ENCODE data around the gene LCN9. TPM values are rescaled to one million over a fixed set of nuclear protein-coding genes. Genes with fewer than 3 reads are reported as not detected.
A peak's percentile ranks its signal among the peaks of the same experiment; 100 is the strongest.

LCN9 gene
- total and polyA plus RNA-seq, 4 experiments from 2014 or later, result not detected

DNA sequence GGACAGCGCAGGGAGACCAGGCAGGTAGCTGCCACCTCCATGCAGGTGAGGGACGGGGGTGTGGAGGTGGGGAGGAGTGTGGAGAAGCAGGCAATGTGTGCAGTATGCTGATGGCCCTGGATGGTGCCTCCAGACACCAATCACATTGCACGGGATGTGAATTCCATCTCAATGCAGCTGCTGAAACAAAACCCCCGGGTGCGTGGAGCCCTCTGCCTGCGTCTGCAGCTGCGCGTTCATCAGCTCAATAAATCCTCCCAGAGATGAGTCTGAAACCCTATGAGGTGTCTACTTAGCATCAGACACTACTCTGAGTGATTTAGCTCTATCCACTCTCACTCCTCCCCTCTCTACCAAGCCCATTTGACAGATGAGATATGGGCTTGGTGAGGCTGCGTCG lies 25.9 kb downstream of the LCN9 start:
- H3K36me3 Mint-ChIP-seq, result no peaks in the 10 kb centered on the region
- CTCF ChIA-PET (ENCODE audit: partially characterized antibody), result no interaction called here

DNA sequence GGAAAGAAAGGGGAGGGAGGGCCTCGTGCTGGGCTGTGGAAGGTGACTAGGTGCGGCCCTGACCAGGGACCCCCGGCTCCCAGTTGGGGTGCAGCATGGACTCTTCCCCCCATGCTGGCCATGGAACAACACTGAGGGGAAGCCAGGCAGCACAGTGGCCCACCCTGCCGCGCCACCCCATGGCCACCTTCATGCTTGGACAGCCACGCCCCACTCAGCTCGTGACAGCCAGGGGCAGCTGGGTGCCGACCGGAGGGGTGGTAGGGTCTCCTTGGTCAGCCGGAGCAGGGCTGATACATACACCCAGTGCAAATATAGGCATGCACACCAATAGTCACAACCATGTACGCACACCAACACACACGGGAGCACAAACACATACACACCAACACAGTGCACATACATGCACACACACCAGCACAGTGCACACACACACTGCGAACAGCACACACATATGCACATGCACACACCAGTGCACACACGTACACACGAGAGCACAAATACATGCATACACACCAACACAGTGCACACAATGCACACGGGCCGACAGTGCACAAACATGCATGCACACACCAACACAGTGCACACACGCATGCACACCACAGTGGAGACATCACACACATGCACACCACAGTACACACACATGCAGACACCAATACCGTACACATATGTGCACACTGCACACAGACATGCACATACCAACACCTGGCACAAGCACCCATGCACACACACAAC lies 27.9 kb downstream of the LCN9 start:
- Mint-ChIP-seq H3K36me3 (no peaks in the 10 kb centered on the region), H3K27me3 (peaks cover 4 to 7% of the 10 kb centered on the region in 2 donors), H3K27ac (no peak overlapping the region), H3K9me3 (peaks cover 0 to 1% (median 0%) of the 10 kb centered on the region in 8 donors), H3K4me3 (peak overlapping the region in 1 of 8 donors; percentile 12), H3K4me1 (no peaks in the 10 kb centered on the region)
- Histone ChIP-seq H3K4me1 (ENCODE audit: insufficient read depth, low read length) (no peaks in the 10 kb centered on the region), H3K9me3 (ENCODE audit: control insufficient read depth in 1 of 2, low read length in 2 of 2) (no peaks in the 10 kb centered on the region), H3K36me3 (ENCODE audit: insufficient read depth, low read length) (no peaks in the 10 kb centered on the region), H3K27me3 (ENCODE audit: insufficient read depth, low read length) (no peaks in the 10 kb centered on the region), H3K4me3 (ENCODE audit: low read length in 2 of 2) (no peak overlapping the region), H3K27ac (ENCODE audit: low read depth, low read length) (no peak overlapping the region)
- POLR2A ChIA-PET (ENCODE audit: partially characterized antibody), result no interaction called here
- intact Hi-C loops (cut with micrococcal nuclease), result no loop called here
- no peak for DNase-seq
- CTCF ChIA-PET (ENCODE audit: partially characterized antibody), result no interaction called here

More for the DNA sequence above, 25.9 kb downstream of the LCN9 start:
- H3K27me3 ChIP-seq (ENCODE audit: insufficient read depth, low read length), result no peaks in the 10 kb centered on the region
- no peaks in the 10 kb centered on the region for H3K36me3 ChIP-seq (ENCODE audit: insufficient read depth, low read length)
- H3K9me3 Mint-ChIP-seq, result peaks cover 0 to 1% (median 0%) of the 10 kb centered on the region in 8 donors
- peaks cover 4 to 6% of the 10 kb centered on the region in 2 donors for H3K27me3 Mint-ChIP-seq
- no peak overlapping the region for H3K4me3 ChIP-seq (ENCODE audit: low read length in 2 of 2)
- DNase-seq, result peak in 1 of 5 donors; percentile 1
- no peak overlapping the region for H3K27ac ChIP-seq (ENCODE audit: low read depth, low read length)
- H3K4me3 Mint-ChIP-seq, result no peak overlapping the region
- POLR2A ChIA-PET (ENCODE audit: partially characterized antibody), result no interaction called here
- intact Hi-C loops (cut with micrococcal nuclease), result no loop called here
- no peak overlapping the region for H3K27ac Mint-ChIP-seq
- no peaks in the 10 kb centered on the region for H3K4me1 ChIP-seq (ENCODE audit: insufficient read depth, low read length)
- H3K9me3 ChIP-seq (ENCODE audit: control insufficient read depth in 1 of 2, low read length in 2 of 2), result no peaks in the 10 kb centered on the region
- no peaks in the 10 kb centered on the region for H3K4me1 Mint-ChIP-seq

DNA sequence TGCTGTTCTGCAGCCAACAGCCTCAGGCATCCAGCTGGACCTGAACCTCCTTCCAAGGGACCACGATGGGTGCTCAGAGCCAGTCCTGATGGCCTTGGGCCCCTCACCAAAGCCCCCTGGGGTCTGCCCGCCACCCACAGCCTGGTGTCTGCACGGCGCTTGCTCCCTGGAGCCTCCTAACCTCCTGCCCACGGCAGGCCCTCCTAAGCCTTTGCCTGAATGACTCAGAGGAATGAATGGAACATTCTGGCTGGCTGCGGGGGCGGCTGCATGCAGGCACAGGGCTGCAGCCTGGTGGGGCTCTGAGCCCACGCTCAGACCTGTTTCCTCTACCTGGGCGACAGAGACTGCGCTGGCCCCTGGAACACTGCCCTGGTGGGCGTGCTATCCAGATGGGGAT lies 29.3 kb downstream of the LCN9 start:
- Histone ChIP-seq H3K4me3 (ENCODE audit: low read length in 2 of 2) (no peak overlapping the region), H3K4me1 (ENCODE audit: insufficient read depth, low read length) (no peaks in the 10 kb centered on the region), H3K36me3 (ENCODE audit: insufficient read depth, low read length) (no peaks in the 10 kb centered on the region), H3K9me3 (ENCODE audit: control insufficient read depth in 1 of 2, low read length in 2 of 2) (no peaks in the 10 kb centered on the region), H3K27ac (ENCODE audit: low read depth, low read length) (no peak overlapping the region), H3K27me3 (ENCODE audit: insufficient read depth, low read length) (no peaks in the 10 kb centered on the region)
- CTCF ChIA-PET (ENCODE audit: partially characterized antibody), result no interaction called here
- Mint-ChIP-seq H3K27ac (no peak overlapping the region), H3K4me3 (no peak overlapping the region), H3K27me3 (peaks cover 2 to 3% of the 10 kb centered on the region in 2 donors), H3K36me3 (no peaks in the 10 kb centered on the region), H3K9me3 (peaks cover 0 to 1% (median 0%) of the 10 kb centered on the region in 8 donors), H3K4me1 (no peaks in the 10 kb centered on the region)
- intact Hi-C loops (cut with micrococcal nuclease), result no loop called here
- DNase-seq, result peak in 1 of 5 donors; percentile 13
- POLR2A ChIA-PET (ENCODE audit: partially characterized antibody), result no interaction called here

- H3K36me3 ChIP-seq (ENCODE audit: insufficient read depth, low read length), result no peaks in the 10 kb centered on the region
Observed at GRCh38 chr9:135693265-135693664, 30.2 kb downstream of the LCN9 start.

GRCh38 chr9:135693771-135694170 lies 30.7 kb downstream of the LCN9 start:
- POLR2A ChIA-PET (ENCODE audit: partially characterized antibody), result no interaction called here
- intact Hi-C loops (cut with micrococcal nuclease), result no loop called here
- no peaks in the 10 kb centered on the region for H3K36me3 ChIP-seq (ENCODE audit: insufficient read depth, low read length)
- no peaks in the 10 kb centered on the region for H3K27me3 ChIP-seq (ENCODE audit: insufficient read depth, low read length)
- H3K4me1 ChIP-seq (ENCODE audit: insufficient read depth, low read length), result no peaks in the 10 kb centered on the region
- H3K4me3 ChIP-seq (ENCODE audit: low read length in 2 of 2), result no peak overlapping the region
- Mint-ChIP-seq H3K27me3 (peaks cover 2 to 3% of the 10 kb centered on the region in 2 donors), H3K27ac (no peak overlapping the region), H3K9me3 (peaks cover 0 to 1% (median 0%) of the 10 kb centered on the region in 8 donors), H3K4me1 (no peaks in the 10 kb centered on the region), H3K4me3 (no peak overlapping the region), H3K36me3 (no peaks in the 10 kb centered on the region)
- no peak for DNase-seq
- CTCF ChIA-PET (ENCODE audit: partially characterized antibody), result interaction anchor here (1.0 kb wide), 1 partner anchor 11 kb away, joined by 3 read pairs; no protein-coding TSS in a partner anchor
- no peak overlapping the region for H3K27ac ChIP-seq (ENCODE audit: low read depth, low read length)
- H3K9me3 ChIP-seq (ENCODE audit: control insufficient read depth in 1 of 2, low read length in 2 of 2), result no peaks in the 10 kb centered on the region

More at GRCh38 chr9:135693265-135693664, 30.2 kb downstream of the LCN9 start:
- Mint-ChIP-seq H3K27me3 (peaks cover 2 to 3% of the 10 kb centered on the region in 2 donors), H3K4me3 (no peak overlapping the region), H3K27ac (no peak overlapping the region), H3K4me1 (no peaks in the 10 kb centered on the region), H3K36me3 (no peaks in the 10 kb centered on the region), H3K9me3 (peaks cover 0 to 1% (median 0%) of the 10 kb centered on the region in 8 donors)
- ChIA-PET POLR2A (ENCODE audit: partially characterized antibody) (no interaction called here), CTCF (ENCODE audit: partially characterized antibody) (no interaction called here)
- intact Hi-C loops (cut with micrococcal nuclease), result no loop called here
- no peak overlapping the region for H3K4me3 ChIP-seq (ENCODE audit: low read length in 2 of 2)
- no peak for DNase-seq
- H3K9me3 ChIP-seq (ENCODE audit: control insufficient read depth in 1 of 2, low read length in 2 of 2), result no peaks in the 10 kb centered on the region
- H3K27ac ChIP-seq (ENCODE audit: low read depth, low read length), result no peak overlapping the region
- no peaks in the 10 kb centered on the region for H3K4me1 ChIP-seq (ENCODE audit: insufficient read depth, low read length)
- no peaks in the 10 kb centered on the region for H3K27me3 ChIP-seq (ENCODE audit: insufficient read depth, low read length)

- peaks cover 0 to 1% (median 0%) of the 10 kb centered on the region in 8 donors for H3K9me3 Mint-ChIP-seq
- POLR2A ChIA-PET (ENCODE audit: partially characterized antibody), result no interaction called here
Observed at GRCh38 chr9:135694414-135694813, 31.3 kb downstream of the LCN9 start.

GRCh38 chr9:135695036-135695435 lies 31.9 kb downstream of the LCN9 start:
- POLR2A ChIA-PET (ENCODE audit: partially characterized antibody), result no interaction called here
- Mint-ChIP-seq H3K9me3 (peaks cover 0 to under 1% (median 0%) of the 10 kb centered on the region in 8 donors), H3K27me3 (peaks cover 2 to 3% of the 10 kb centered on the region in 2 donors), H3K27ac (no peak overlapping the region), H3K4me1 (no peaks in the 10 kb centered on the region), H3K4me3 (no peak overlapping the region), H3K36me3 (no peaks in the 10 kb centered on the region)
- H3K9me3 ChIP-seq (ENCODE audit: control insufficient read depth in 1 of 2, low read length in 2 of 2), result no peaks in the 10 kb centered on the region
- H3K4me3 ChIP-seq (ENCODE audit: low read length in 2 of 2), result no peak overlapping the region
- H3K4me1 ChIP-seq (ENCODE audit: insufficient read depth, low read length), result no peaks in the 10 kb centered on the region
- H3K27ac ChIP-seq (ENCODE audit: low read depth, low read length), result no peak overlapping the region
- no peaks in the 10 kb centered on the region for H3K36me3 ChIP-seq (ENCODE audit: insufficient read depth, low read length)
- intact Hi-C loops (cut with micrococcal nuclease), result no loop called here
- H3K27me3 ChIP-seq (ENCODE audit: insufficient read depth, low read length), result no peaks in the 10 kb centered on the region
- peak in 1 of 5 donors; percentile 12 for DNase-seq
- CTCF ChIA-PET (ENCODE audit: partially characterized antibody), result no interaction called here

More at GRCh38 chr9:135694414-135694813, 31.3 kb downstream of the LCN9 start:
- no peak overlapping the region for H3K4me3 ChIP-seq (ENCODE audit: low read length in 2 of 2)
- Mint-ChIP-seq H3K4me3 (no peak overlapping the region), H3K36me3 (no peaks in the 10 kb centered on the region), H3K4me1 (no peaks in the 10 kb centered on the region), H3K27ac (no peak overlapping the region), H3K27me3 (peaks cover 2 to 3% of the 10 kb centered on the region in 2 donors)
- no peak overlapping the region for H3K27ac ChIP-seq (ENCODE audit: low read depth, low read length)
- CTCF ChIA-PET (ENCODE audit: partially characterized antibody), result interaction anchor here (1.0 kb wide), 1 partner anchor 11 kb away, joined by 3 read pairs; no protein-coding TSS in a partner anchor
- no peaks in the 10 kb centered on the region for H3K36me3 ChIP-seq (ENCODE audit: insufficient read depth, low read length)
- H3K9me3 ChIP-seq (ENCODE audit: control insufficient read depth in 1 of 2, low read length in 2 of 2), result no peaks in the 10 kb centered on the region
- H3K27me3 ChIP-seq (ENCODE audit: insufficient read depth, low read length), result no peaks in the 10 kb centered on the region
- H3K4me1 ChIP-seq (ENCODE audit: insufficient read depth, low read length), result no peaks in the 10 kb centered on the region
- peak in 1 of 5 donors; percentile 1 for DNase-seq
- intact Hi-C loops (cut with micrococcal nuclease), result no loop called here

All from CD4-positive, alpha-beta memory T cell (primary cell).